ENCODE results near the gene NOX4.
"Not testable (repeated sequence)": the region's sequence is repeated elsewhere in the genome, so short reads cannot be mapped to it uniquely, and the experiment has no call there.

DNA sequence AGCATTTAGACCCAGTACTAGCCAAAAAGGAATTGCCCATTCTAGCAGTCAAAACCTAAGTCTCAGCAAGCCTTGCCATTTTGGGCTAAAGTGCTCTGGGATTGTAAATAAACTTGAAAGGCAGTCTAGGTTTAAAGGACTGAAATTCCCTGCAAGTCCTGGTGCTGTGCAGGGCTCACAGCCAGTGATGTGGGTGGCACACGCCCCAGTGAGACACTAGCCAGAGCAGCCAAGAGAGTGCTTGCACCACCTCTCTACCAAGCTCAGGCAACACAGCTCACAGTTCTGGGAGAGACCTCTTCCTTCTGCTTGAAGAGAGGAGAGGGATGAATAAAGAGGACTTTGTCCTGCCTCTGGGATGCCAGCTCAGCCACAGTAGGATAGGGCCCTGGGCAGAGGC is 80.5 kb downstream of the NOX4 start:
- TF ChIP-seq, protein P1, sequence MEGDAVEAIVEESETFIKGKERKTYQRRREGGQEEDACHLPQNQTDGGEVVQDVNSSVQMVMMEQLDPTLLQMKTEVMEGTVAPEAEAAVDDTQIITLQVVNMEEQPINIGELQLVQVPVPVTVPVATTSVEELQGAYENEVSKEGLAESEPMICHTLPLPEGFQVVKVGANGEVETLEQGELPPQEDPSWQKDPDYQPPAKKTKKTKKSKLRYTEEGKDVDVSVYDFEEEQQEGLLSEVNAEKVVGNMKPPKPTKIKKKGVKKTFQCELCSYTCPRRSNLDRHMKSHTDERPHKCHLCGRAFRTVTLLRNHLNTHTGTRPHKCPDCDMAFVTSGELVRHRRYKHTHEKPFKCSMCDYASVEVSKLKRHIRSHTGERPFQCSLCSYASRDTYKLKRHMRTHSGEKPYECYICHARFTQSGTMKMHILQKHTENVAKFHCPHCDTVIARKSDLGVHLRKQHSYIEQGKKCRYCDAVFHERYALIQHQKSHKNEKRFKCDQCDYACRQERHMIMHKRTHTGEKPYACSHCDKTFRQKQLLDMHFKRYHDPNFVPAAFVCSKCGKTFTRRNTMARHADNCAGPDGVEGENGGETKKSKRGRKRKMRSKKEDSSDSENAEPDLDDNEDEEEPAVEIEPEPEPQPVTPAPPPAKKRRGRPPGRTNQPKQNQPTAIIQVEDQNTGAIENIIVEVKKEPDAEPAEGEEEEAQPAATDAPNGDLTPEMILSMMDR (IDR thresholded peaks at IDR 0.05), result not testable (repeated sequence)
- TF ChIP-seq POLR2A (IDR thresholded peaks at IDR 0.05), result not testable (repeated sequence)
